H1 (cell line): ENCODE data around the gene ZNF366. TPM values are rescaled to one million over a fixed set of nuclear protein-coding genes. Genes with fewer than 3 reads are reported as not detected.

Source experiments
- CTCF ChIA-PET: fragments of 300-600 bp; sonication (Branson Sonifier 250); formaldehyde crosslinking; loops from one replicate; lab custom pipeline; 2021; ENCODE audit not compliant: partially characterized antibody; lab: Charles Lee
- POLR2A ChIA-PET: fragments of 300-600 bp; sonication (Branson Sonifier 250); formaldehyde crosslinking; loops from one replicate; lab custom pipeline; 2021; ENCODE audit warnings: inconsistent platforms; ENCODE audit not compliant: partially characterized antibody; lab: Charles Lee
- DNase-seq, 2 experiments: peaks; one replicate each; pipeline versions ENCODE4 v3.0.0 to v3.0.0-alpha.2; 2010 to 2022; ENCODE audit warnings: low spot score in 2 of 2, low read depth in 1 of 2, mixed read lengths in 1 of 2
- FAIRE-seq: peaks from 2 replicates; lab custom pipeline; 2011; peaks lifted over from hg19 to GRCh38; lab: Jason Lieb, UNC
- H2AFZ ChIP-seq: 2 replicates; pipeline ENCODE4 v1.8.1; 2012; ENCODE audit warnings: low read length, inconsistent platforms
- H2AK5ac ChIP-seq: 2 replicates; pipeline ENCODE4 v1.6.1; 2013; ENCODE audit warnings: low read depth, low read length
- H2BK120ac ChIP-seq: replicated peaks from 2 replicates; pipeline ENCODE3; 2013; ENCODE audit warnings: low read depth, low read length, inconsistent platforms
- H2BK12ac ChIP-seq: 2 replicates; pipeline ENCODE4 v1.6.1; 2013; ENCODE audit warnings: low read depth, low read length
- H2BK15ac ChIP-seq: 2 replicates; pipeline ENCODE4 v1.6.1; 2013; ENCODE audit warnings: low read length
- H2BK20ac ChIP-seq: 2 replicates; pipeline ENCODE4 v1.6.1; 2013; ENCODE audit warnings: low read length
- H2BK5ac ChIP-seq: 2 replicates; pipeline ENCODE4 v1.6.1; 2013; ENCODE audit warnings: low read depth, low read length
- H3K14ac ChIP-seq: 2 replicates; pipeline ENCODE4 v1.6.1; 2013; ENCODE audit warnings: inconsistent platforms; ENCODE audit not compliant: insufficient read length
- H3K18ac ChIP-seq: 2 replicates; pipeline ENCODE4 v1.6.1; 2013; ENCODE audit warnings: low read length; ENCODE audit errors: extremely low read depth
- H3K23ac ChIP-seq: 2 replicates; pipeline ENCODE4 v1.6.1; 2013; ENCODE audit warnings: inconsistent platforms; ENCODE audit not compliant: insufficient read length
- H3K23me2 ChIP-seq: 2 replicates; pipeline ENCODE4 v1.6.1; 2013; ENCODE audit warnings: low read depth, low read length
- H3K27ac ChIP-seq: 2 replicates; pipeline ENCODE4 v1.6.1; 2011; ENCODE audit warnings: low read depth, low read length, inconsistent platforms
- H3K27me3 ChIP-seq, 4 experiments: replicated peaks in 1 of 4; 1 replicate in 1 of 4; 2 replicates in 3 of 4; pipeline versions ENCODE4 v1.6.1 to v1.8.1; 2011 to 2013; ENCODE audit warnings: low read length in 3 of 4, mild to moderate bottlenecking in 3 of 4, inconsistent platforms in 2 of 4, mixed read lengths in 2 of 4, moderate library complexity in 1 of 4; ENCODE audit not compliant: control insufficient read depth in 3 of 4, insufficient read depth in 3 of 4; ENCODE audit errors: extremely low read depth in 1 of 4
- H3K36me3 ChIP-seq, 4 experiments: 2 replicates each; pipeline versions ENCODE4 v1.6.1 to v1.8.1; 2011 to 2013; ENCODE audit warnings: mild to moderate bottlenecking in 4 of 4, low read length in 3 of 4, moderate library complexity in 2 of 4, control low read depth in 1 of 4, inconsistent platforms in 1 of 4; ENCODE audit not compliant: insufficient read depth in 4 of 4, control insufficient read depth in 2 of 4
- H3K4ac ChIP-seq: replicated peaks from 2 replicates; pipeline ENCODE3; 2013; ENCODE audit warnings: low read length, low read depth, mixed read lengths, inconsistent platforms; ENCODE audit not compliant: insufficient read length
- H3K4me1 ChIP-seq, 4 experiments: replicated peaks in 1 of 4; 1 replicate in 1 of 4; 2 replicates in 3 of 4; pipeline versions ENCODE4 v1.6.1 to v1.8.1; 2011 to 2013; ENCODE audit warnings: low read length in 3 of 4, inconsistent platforms in 2 of 4, mixed read lengths in 1 of 4; ENCODE audit not compliant: insufficient read depth in 4 of 4, control insufficient read depth in 3 of 4
- H3K4me2 ChIP-seq, 2 experiments: 2 replicates each; pipeline versions ENCODE4 v1.6.1 to v1.8.1; 2011 to 2013; ENCODE audit warnings: low read depth in 2 of 2, low read length in 2 of 2, control low read depth in 1 of 2, inconsistent platforms in 1 of 2, mild to moderate bottlenecking in 1 of 2; ENCODE audit not compliant: insufficient read depth in 1 of 2
- H3K4me3 ChIP-seq, 4 experiments: fragments of 200-600, 300-600 bp in 1 of 4; sonication (generic), shearing (Covaris generic), sonication (Bioruptor Twin) in 1 of 4; 2 replicates each; pipeline versions ENCODE4 v1.5.1 to v1.8.1; 2011 to 2016; ENCODE audit warnings: low read length in 4 of 4, low read depth in 3 of 4, control low read depth in 2 of 4, inconsistent platforms in 2 of 4, mild to moderate bottlenecking in 2 of 4, mixed read lengths in 1 of 4, moderate library complexity in 1 of 4; ENCODE audit not compliant: insufficient read depth in 2 of 4; ENCODE audit errors: extremely low read depth in 1 of 4
- H3K56ac ChIP-seq: replicated peaks from 2 replicates; pipeline ENCODE3; 2013; ENCODE audit warnings: low read depth, mild to moderate bottlenecking, mixed read lengths, low read length, inconsistent platforms; ENCODE audit not compliant: insufficient read length
- H3K79me1 ChIP-seq: 2 replicates; pipeline ENCODE4 v1.6.1; 2013; ENCODE audit warnings: low read depth, low read length, control low read depth
- H3K79me2 ChIP-seq, 2 experiments: 2 replicates each; pipeline versions ENCODE4 v1.6.1 to v1.8.1; 2012 to 2013; ENCODE audit warnings: low read length in 2 of 2, mild to moderate bottlenecking in 2 of 2, inconsistent platforms in 1 of 2; ENCODE audit not compliant: insufficient read depth in 2 of 2, control insufficient read depth in 1 of 2
- H3K9ac ChIP-seq, 4 experiments: replicated peaks in 1 of 4; 1 replicate in 1 of 4; 2 replicates in 3 of 4; pipeline versions ENCODE4 v1.6.1 to v1.8.1; 2011 to 2013; ENCODE audit warnings: low read depth in 3 of 4, low read length in 3 of 4, control low read depth in 2 of 4, mild to moderate bottlenecking in 2 of 4, moderate library complexity in 2 of 4, inconsistent platforms in 1 of 4; ENCODE audit errors: extremely low read depth in 1 of 4
- H3K9me3 ChIP-seq, 2 experiments: 2 replicates each; pipeline versions ENCODE4 v1.6.1 to v1.8.1; 2012 to 2013; ENCODE audit warnings: mild to moderate bottlenecking in 2 of 2, moderate library complexity in 2 of 2, control low read depth in 1 of 2, inconsistent platforms in 1 of 2, low read depth in 1 of 2, low read length in 1 of 2, mixed read lengths in 1 of 2; ENCODE audit not compliant: insufficient read depth in 2 of 2
- H4K20me1 ChIP-seq, 2 experiments: replicated peaks in 1 of 2; 2 replicates each; pipeline versions ENCODE3 to v1.8.1; 2011 to 2013; ENCODE audit warnings: inconsistent platforms in 2 of 2, low read length in 2 of 2, mild to moderate bottlenecking in 1 of 2; ENCODE audit not compliant: insufficient read depth in 2 of 2, control insufficient read depth in 1 of 2
- H4K5ac ChIP-seq: 2 replicates; pipeline ENCODE4 v1.6.1; 2013; ENCODE audit warnings: low read length, low read depth, mixed read lengths, inconsistent platforms; ENCODE audit not compliant: insufficient read length
- H4K8ac ChIP-seq: 2 replicates; pipeline ENCODE4 v1.8.0; 2013; ENCODE audit warnings: mild to moderate bottlenecking, moderate library complexity, low read length, inconsistent platforms; ENCODE audit not compliant: insufficient read depth; ENCODE audit errors: extremely low read depth
- H4K91ac ChIP-seq: replicated peaks from 2 replicates; pipeline ENCODE3; 2013; ENCODE audit warnings: low read length, mixed read lengths, inconsistent platforms; ENCODE audit not compliant: insufficient read length
- CBX8 ChIP-seq: fragments of 300-800, 300-1000 bp; sonication (generic); IDR thresholded peaks from 2 replicates; pipeline ENCODE4 v1.7.1; 2016; ENCODE audit warnings: low read depth, low read length, borderline replicate concordance
- HDAC2 ChIP-seq, 2 experiments: fragments of 300-600 bp in 1 of 2; sonication (generic) in 1 of 2; IDR thresholded peaks; 2 replicates each; pipeline ENCODE4 v1.6.1; 2011 to 2012; ENCODE audit warnings: low read depth in 2 of 2, low read length in 2 of 2, mild to moderate bottlenecking in 2 of 2, moderate library complexity in 2 of 2, borderline replicate concordance in 1 of 2, inconsistent platforms in 1 of 2
- NANOG ChIP-seq: IDR thresholded peaks from 2 replicates; pipeline ENCODE4 v1.6.1; 2011; ENCODE audit warnings: low read length, low read depth, mild to moderate bottlenecking, inconsistent platforms; ENCODE audit not compliant: insufficient read depth, poor library complexity, severe bottlenecking
- POLR2AphosphoS5 ChIP-seq: IDR thresholded peaks from 2 replicates; pipeline ENCODE4 v1.6.1; 2011; ENCODE audit warnings: low read depth, low read length
- ZNF274 ChIP-seq: IDR thresholded peaks from 2 replicates; pipeline ENCODE4 v1.7.0; 2012; ENCODE audit warnings: low read length, borderline replicate concordance; ENCODE audit errors: extremely low read depth
- WGBS, 2 experiments: shearing (Covaris generic) in 1 of 2; methylation state at CpG; one replicate each; pipeline versions ENCODE4 v1.1.6 to v1.1.7; 2013 to 2015; ENCODE audit warnings: low lambda C conversion rate in 2 of 2, mixed read lengths in 2 of 2, inconsistent platforms in 1 of 2, low coverage in 1 of 2, missing lambda C conversion rate in 1 of 2; ENCODE audit not compliant: insufficient replicate concordance in 2 of 2, insufficient coverage in 1 of 2, insufficient read length in 1 of 2; ENCODE audit errors: extremely low coverage in 1 of 2, missing lambda C conversion rate in 1 of 2; 5-methylcytosine and 5-hydroxymethylcytosine counted together
- polyA plus RNA-seq, 7 experiments: library from polyadenylated mRNA; depleted of rRNA in 3 of 7; stranded (reverse) in 5 of 7; unstranded in 2 of 7; fragments of >200 nt in 5 of 7; fragments of 200-250 nt in 2 of 7; gene quantifications; 1 replicate in 5 of 7; 2 replicates in 1 of 7; 4 replicates in 1 of 7; pipeline versions ENCODE4 v1.2.1 to v1.2.3, GENCODE V29; 2011 to 2013; ENCODE audit warnings: missing spikeins in 2 of 7, mixed read lengths in 2 of 7
- total RNA-seq: library from RNA; stranded (reverse); fragmentation: NEBNext Ultra II Directional; extraction: Animal tissue kit (Norgen Biotek cat#: 25700); gene quantifications from 2 replicates; pipeline ENCODE4 v1.2.1, GENCODE V29; 2021
- TF ChIP-seq, protein P1 (sequence below): IDR thresholded peaks from 2 replicates; pipeline ENCODE4 v1.6.1; 2011; ENCODE audit warnings: low read depth, mild to moderate bottlenecking, low read length; ENCODE audit not compliant: insufficient read depth
- TF ChIP-seq, protein P2 (sequence below): IDR thresholded peaks from 2 replicates; pipeline ENCODE4 v1.6.1; 2012; ENCODE audit warnings: inconsistent platforms

The ZNF366 gene
- total and polyA plus RNA-seq, 2 of the 8 experiments (the other 6 are each of a cell fraction or from before 2014, with no cell fraction given) = not detected

DNA sequence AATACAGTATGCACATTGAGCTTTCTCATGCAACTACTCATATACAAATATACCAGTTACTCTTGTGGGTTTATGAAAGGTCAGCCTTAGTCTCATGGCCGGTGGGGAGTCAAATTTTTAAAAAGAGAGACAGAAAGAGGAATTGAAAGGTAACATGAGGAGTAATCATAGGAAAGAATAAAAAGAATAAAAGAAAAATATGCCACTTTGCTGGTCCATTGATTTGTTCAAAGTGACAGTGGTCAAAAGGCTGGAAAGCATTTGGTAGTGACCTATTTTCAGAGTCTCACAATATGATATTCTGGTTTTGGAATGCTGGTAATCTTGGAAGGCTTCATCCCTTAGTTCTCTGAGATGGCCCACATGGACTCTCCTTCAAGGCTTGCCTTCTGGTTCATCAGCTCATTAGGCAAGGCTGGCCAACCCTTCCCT is 67.0 kb downstream of the ZNF366 start:
- FAIRE-seq (no peak), DNase-seq (no peak)
- no peak overlapping the region for H3K18ac ChIP-seq
- no peaks in the 10 kb centered on the region; the same call in 1 of the 2 replicates for H3K79me1 ChIP-seq
- ChIA-PET CTCF (interaction anchor here (0.9 kb wide), 1 partner anchor 11 kb away, joined by 3 read pairs; no protein-coding TSS in a partner anchor), POLR2A (no interaction called here)
- H4K5ac ChIP-seq = no peak overlapping the region
- no peak overlapping the region for H3K23ac ChIP-seq
- H3K27me3 ChIP-seq = no peaks in the 10 kb centered on the region
- H4K91ac ChIP-seq = no peak overlapping the region
- H2BK5ac ChIP-seq = no peak overlapping the region
- no peak overlapping the region for H3K4ac ChIP-seq
- no peak overlapping the region for H2BK20ac ChIP-seq
- no peaks in the 10 kb centered on the region for H3K79me2 ChIP-seq
- no peak overlapping the region for H3K56ac ChIP-seq
- no peak overlapping the region for H3K14ac ChIP-seq
- WGBS, 2 experiments = 83% methylated on average over 1 of the region's 1 CpG; no CpG with 5 or more reads in 1 of the 2 experiments
- no peaks in the 10 kb centered on the region; a peak in 1 of 7 replicates for H3K4me1 ChIP-seq
- H2BK12ac ChIP-seq = no peak overlapping the region
- no peak overlapping the region for H4K8ac ChIP-seq
- H3K4me2 ChIP-seq = no peak overlapping the region
- H3K27ac ChIP-seq = no peak overlapping the region
- H4K20me1 ChIP-seq = no peaks in the 10 kb centered on the region
- no peak overlapping the region for H3K4me3 ChIP-seq
- H2AK5ac ChIP-seq = no peak overlapping the region
- H2AFZ ChIP-seq = no peak overlapping the region
- no peak overlapping the region for H3K9ac ChIP-seq
- no peak overlapping the region for H2BK15ac ChIP-seq
- no peaks in the 10 kb centered on the region for H3K23me2 ChIP-seq
- no peaks in the 10 kb centered on the region; a peak in 1 of 4 replicates for H3K9me3 ChIP-seq
- H2BK120ac ChIP-seq = no peak overlapping the region
- H3K36me3 ChIP-seq = no peaks in the 10 kb centered on the region
- TF ChIP-seq CBX8 (no peak), NANOG (no peak), POLR2AphosphoS5 (no peak), HDAC2 (IDR thresholded peaks at IDR 0.05; ENCODE audit: borderline replicate concordance in 1 of 2, low read depth in 2 of 2, low read length in 2 of 2) (no peak), ZNF274 (no peak)
- TF ChIP-seq, protein P1, sequence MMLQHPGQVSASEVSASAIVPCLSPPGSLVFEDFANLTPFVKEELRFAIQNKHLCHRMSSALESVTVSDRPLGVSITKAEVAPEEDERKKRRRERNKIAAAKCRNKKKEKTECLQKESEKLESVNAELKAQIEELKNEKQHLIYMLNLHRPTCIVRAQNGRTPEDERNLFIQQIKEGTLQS = no peak
- TF ChIP-seq, protein P2, sequence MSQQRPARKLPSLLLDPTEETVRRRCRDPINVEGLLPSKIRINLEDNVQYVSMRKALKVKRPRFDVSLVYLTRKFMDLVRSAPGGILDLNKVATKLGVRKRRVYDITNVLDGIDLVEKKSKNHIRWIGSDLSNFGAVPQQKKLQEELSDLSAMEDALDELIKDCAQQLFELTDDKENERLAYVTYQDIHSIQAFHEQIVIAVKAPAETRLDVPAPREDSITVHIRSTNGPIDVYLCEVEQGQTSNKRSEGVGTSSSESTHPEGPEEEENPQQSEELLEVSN = no peak
